ENCODE data around the gene RFC1. TPM values are rescaled to one million over a fixed set of nuclear protein-coding genes. Genes with fewer than 3 reads are reported as not detected.

RFC1 gene
- total RNA-seq, 1 donor from 2014 or later: 43.9 TPM

- Mint-ChIP-seq H3K4me1 (ENCODE audit: low read depth) (peaks cover 9% of the 10 kb centered on the region), H3K27ac (ENCODE audit: unreplicated experiment) (peak overlapping the region; percentile 0), H3K9me3 (ENCODE audit: low read depth) (no peaks in the 10 kb centered on the region), H3K27me3 (ENCODE audit: low read depth) (no peaks in the 10 kb centered on the region), H3K36me3 (ENCODE audit: low read depth) (peaks cover 40% of the 10 kb centered on the region), H3K4me3 (ENCODE audit: unreplicated experiment) (no peak overlapping the region)
- no peak for TF ChIP-seq CTCF (IDR thresholded peaks at IDR 0.05)
- no peak for DNase-seq (ENCODE audit: low spot score)
Measured at GRCh38 chr4:39286263-39286662, 79.9 kb downstream of the RFC1 start.

GRCh38 chr4:39285853-39286252, 80.3 kb downstream of the RFC1 start:
- Mint-ChIP-seq H3K36me3 (ENCODE audit: low read depth) (peaks cover 38% of the 10 kb centered on the region), H3K4me3 (ENCODE audit: unreplicated experiment) (no peak overlapping the region), H3K27ac (ENCODE audit: unreplicated experiment) (peak overlapping the region; percentile 22), H3K4me1 (ENCODE audit: low read depth) (peaks cover 9% of the 10 kb centered on the region), H3K9me3 (ENCODE audit: low read depth) (no peaks in the 10 kb centered on the region), H3K27me3 (ENCODE audit: low read depth) (no peaks in the 10 kb centered on the region)
- no peak for DNase-seq (ENCODE audit: low spot score)
- TF ChIP-seq CTCF (IDR thresholded peaks at IDR 0.05): no peak

- no peaks in the 10 kb centered on the region for H3K27me3 Mint-ChIP-seq (ENCODE audit: low read depth)
- H3K4me1 Mint-ChIP-seq (ENCODE audit: low read depth): peaks cover 9% of the 10 kb centered on the region
- H3K4me3 Mint-ChIP-seq (ENCODE audit: unreplicated experiment): no peak overlapping the region
- TF ChIP-seq CTCF (IDR thresholded peaks at IDR 0.05): no peak
- no peak overlapping the region for H3K27ac Mint-ChIP-seq (ENCODE audit: unreplicated experiment)
- H3K9me3 Mint-ChIP-seq (ENCODE audit: low read depth): no peaks in the 10 kb centered on the region
- peaks cover 35% of the 10 kb centered on the region for H3K36me3 Mint-ChIP-seq (ENCODE audit: low read depth)
- no peak for DNase-seq (ENCODE audit: low spot score)
Measured at GRCh38 chr4:39285111-39285795, 80.9 kb downstream of the RFC1 start.

GRCh38 chr4:39280770-39281169, 85.4 kb downstream of the RFC1 start:
- no peak for TF ChIP-seq CTCF (IDR thresholded peaks at IDR 0.05)
- peaks cover 5% of the 10 kb centered on the region for H3K4me1 Mint-ChIP-seq (ENCODE audit: low read depth)
- H3K4me3 Mint-ChIP-seq (ENCODE audit: unreplicated experiment): no peak overlapping the region
- DNase-seq (ENCODE audit: low spot score): no peak
- no peak overlapping the region for H3K27ac Mint-ChIP-seq (ENCODE audit: unreplicated experiment)
- H3K9me3 Mint-ChIP-seq (ENCODE audit: low read depth): no peaks in the 10 kb centered on the region
- no peaks in the 10 kb centered on the region for H3K27me3 Mint-ChIP-seq (ENCODE audit: low read depth)
- peaks cover 25% of the 10 kb centered on the region for H3K36me3 Mint-ChIP-seq (ENCODE audit: low read depth)

GRCh38 chr4:39279416-39279815, 86.7 kb downstream of the RFC1 start:
- H3K9me3 Mint-ChIP-seq (ENCODE audit: low read depth): no peaks in the 10 kb centered on the region
- no peak overlapping the region for H3K4me3 Mint-ChIP-seq (ENCODE audit: unreplicated experiment)
- no peak for DNase-seq (ENCODE audit: low spot score)
- no peaks in the 10 kb centered on the region for H3K4me1 Mint-ChIP-seq (ENCODE audit: low read depth)
- peaks cover 31% of the 10 kb centered on the region for H3K36me3 Mint-ChIP-seq (ENCODE audit: low read depth)
- no peak for TF ChIP-seq CTCF (IDR thresholded peaks at IDR 0.05)
- peak overlapping the region; percentile 41 for H3K27ac Mint-ChIP-seq (ENCODE audit: unreplicated experiment)
- no peaks in the 10 kb centered on the region for H3K27me3 Mint-ChIP-seq (ENCODE audit: low read depth)

Data from chondrocyte (in vitro differentiated cells).